Stimulated activated CD4-positive, alpha-beta T cell treated with anti-CD3 and anti-CD28 coated beads, TNF-alpha, amount 100 ng/mL, for 1 hour (primary cell): ENCODE data around the gene CACNA2D1.

Experiments
- DNase-seq, 3 donors: peaks; one replicate each; pipeline ENCODE4 v3.0.0-alpha.2; 2020; ENCODE audit warnings: low read depth in 3 of 3, low spot score in 1 of 3

Gene CACNA2D1

GRCh38 chr7:82126576-82126975 is 317.0 kb downstream of the CACNA2D1 start:
- DNase-seq: no peak

- DNase-seq: no peak
Measured at GRCh38 chr7:82124445-82124844, 319.1 kb downstream of the CACNA2D1 start.

DNA sequence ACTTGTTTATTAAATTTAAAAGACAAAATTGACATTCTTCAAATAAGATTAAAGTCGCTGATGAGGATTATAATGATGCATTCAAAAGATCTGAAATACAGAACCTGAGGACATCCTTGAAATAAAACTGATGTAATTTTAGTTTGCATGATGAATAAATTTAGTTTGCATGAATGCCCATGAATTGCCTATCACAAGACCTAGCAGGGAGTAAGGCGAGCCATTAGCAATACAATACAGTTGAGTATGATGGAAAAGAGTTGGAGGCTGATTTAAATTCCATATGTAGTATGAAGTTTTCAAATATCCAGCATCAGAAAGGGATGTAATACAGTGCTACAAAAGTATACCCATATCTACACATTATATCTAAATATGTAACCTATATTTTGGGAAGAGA is 321.3 kb downstream of the CACNA2D1 start:
- no peak for DNase-seq

GRCh38 chr7:82114237-82114636 is 329.3 kb downstream of the CACNA2D1 start:
- no peak for DNase-seq

GRCh38 chr7:82110146-82110840 is 333.3 kb downstream of the CACNA2D1 start:
- DNase-seq: no peak

DNA sequence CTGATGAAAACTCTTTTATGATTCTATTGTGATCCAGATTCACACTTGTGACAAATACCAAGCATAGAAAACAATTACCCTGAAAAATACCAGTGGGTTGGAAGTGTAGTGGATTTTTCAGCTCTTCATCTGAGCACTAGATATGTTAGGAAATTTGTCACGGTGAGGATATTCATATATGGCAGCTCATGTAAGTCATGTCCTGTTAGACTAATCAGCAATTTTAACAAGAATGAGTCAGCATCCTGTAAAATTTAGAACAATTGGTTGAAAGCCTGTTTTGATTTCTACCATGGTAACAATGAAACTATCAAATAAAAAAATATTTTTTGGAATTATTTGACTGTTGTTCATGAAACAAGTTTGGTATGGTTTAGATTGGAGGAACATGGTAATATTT is 334.3 kb downstream of the CACNA2D1 start:
- no peak for DNase-seq

DNA sequence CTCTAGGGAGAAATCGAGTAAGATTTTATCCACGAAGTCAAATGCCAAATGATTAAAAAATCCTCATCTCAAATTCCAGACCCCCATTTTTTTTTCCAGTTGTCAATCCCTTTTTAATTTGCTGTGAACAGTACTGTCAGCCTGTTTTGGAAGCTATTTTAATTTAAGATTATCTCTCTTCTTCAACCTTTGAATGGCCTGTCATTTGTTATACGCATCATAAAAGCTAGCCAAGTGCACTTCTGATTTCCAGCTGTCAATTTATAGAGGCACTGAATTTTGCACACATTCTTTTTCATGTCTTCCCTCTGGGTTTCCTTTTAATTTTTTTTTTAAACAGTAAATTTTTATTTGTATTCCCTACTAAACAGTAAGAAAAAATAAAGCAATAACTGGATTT is 337.4 kb downstream of the CACNA2D1 start:
- DNase-seq: no peak

DNA sequence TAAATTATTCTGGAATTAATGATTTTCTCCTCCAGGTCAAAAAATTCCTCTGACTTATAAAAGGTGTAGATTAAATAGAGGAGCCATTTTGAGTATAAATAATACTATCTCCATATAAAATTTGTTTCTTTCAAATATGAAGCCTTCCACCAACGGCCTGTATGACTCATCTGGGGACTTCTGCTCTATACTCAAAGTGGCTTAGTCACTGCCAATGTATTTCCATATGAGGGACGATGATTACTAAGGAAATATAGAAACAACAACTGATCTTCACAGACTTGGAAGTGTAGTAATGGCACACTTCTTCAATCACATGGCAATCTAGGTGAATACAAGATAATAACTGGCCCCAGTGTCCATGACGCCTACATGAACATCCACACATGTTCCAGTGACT is 338.1 kb downstream of the CACNA2D1 start:
- DNase-seq: no peak

DNA sequence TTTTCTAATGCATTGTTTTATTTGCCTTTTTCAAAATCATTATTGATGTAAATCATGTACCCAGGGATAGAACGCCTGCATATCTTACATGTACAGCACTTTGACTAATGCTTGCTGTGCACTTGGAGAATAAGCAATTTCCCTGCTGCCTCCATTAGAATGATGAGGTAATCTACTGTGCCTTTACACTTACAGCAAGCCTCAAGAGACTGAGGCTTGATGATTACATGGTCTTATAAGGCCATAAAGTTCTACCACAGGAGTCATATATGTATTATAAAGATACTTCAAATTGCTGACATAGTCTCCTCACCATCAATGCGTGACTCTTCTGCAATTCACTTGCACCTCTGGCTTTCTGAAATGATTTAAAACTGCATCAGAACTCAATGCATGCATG is 345.2 kb downstream of the CACNA2D1 start:
- no peak for DNase-seq

DNA sequence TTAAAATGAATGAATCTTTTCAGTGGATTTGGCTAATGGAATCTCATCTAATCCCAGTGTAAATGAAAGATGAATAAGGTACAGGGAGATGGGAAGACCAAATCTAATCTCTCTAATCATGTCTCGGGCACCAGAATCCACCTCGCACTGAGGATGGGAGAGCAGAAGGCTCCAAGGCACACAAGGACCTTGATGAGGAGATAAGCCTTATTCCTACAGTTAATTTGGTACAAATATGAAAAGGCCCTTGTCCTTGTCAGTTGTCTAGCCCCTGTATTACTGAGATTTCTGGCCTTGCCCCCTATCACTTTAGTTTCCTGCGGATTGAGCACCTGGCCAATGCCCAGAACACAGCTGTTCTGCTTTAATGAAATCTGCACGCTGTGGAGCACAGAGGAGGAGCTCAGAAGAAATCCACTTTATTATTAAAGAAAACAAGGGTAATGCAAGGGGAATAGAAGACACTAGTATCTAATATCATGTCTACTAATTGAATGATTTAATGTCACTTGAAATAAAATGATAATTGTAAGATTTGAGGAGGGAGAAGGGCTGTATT is 352.4 kb downstream of the CACNA2D1 start:
- no peak for DNase-seq

GRCh38 chr7:82087099-82087498 is 356.5 kb downstream of the CACNA2D1 start:
- DNase-seq: no peak

GRCh38 chr7:82085116-82085515 is 358.5 kb downstream of the CACNA2D1 start:
- no peak for DNase-seq

GRCh38 chr7:82081644-82082224 is 361.8 kb downstream of the CACNA2D1 start:
- DNase-seq: no peak

GRCh38 chr7:82080254-82080927 is 363.2 kb downstream of the CACNA2D1 start:
- no peak for DNase-seq

- DNase-seq: no peak
Measured at GRCh38 chr7:82079527-82079926, 364.1 kb downstream of the CACNA2D1 start.

- DNase-seq: no peak
Measured at GRCh38 chr7:82078807-82079206, 364.8 kb downstream of the CACNA2D1 start.

DNA sequence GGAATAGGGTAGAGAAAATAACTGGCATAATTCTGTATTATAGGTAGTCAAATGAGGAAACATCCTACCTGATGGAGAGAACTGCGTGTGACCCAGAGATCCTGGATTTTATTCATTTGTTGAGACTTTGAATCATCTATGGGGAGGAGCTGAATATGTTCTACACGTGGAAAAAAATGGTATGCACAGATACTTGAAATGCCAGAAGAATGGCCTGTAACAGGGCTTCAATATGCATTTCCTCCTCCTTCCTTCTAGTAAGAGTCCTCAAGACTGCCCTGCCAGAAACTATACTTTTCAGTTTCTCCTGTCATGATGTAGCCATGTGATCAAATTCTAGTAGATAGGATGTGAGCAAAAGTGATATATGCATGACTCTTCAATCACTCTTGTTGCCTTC is 372.1 kb downstream of the CACNA2D1 start:
- DNase-seq: no peak

- no peak for DNase-seq
Measured at GRCh38 chr7:82067628-82068264, 375.8 kb downstream of the CACNA2D1 start.

GRCh38 chr7:82057476-82057875 is 386.1 kb downstream of the CACNA2D1 start:
- no peak for DNase-seq

DNA sequence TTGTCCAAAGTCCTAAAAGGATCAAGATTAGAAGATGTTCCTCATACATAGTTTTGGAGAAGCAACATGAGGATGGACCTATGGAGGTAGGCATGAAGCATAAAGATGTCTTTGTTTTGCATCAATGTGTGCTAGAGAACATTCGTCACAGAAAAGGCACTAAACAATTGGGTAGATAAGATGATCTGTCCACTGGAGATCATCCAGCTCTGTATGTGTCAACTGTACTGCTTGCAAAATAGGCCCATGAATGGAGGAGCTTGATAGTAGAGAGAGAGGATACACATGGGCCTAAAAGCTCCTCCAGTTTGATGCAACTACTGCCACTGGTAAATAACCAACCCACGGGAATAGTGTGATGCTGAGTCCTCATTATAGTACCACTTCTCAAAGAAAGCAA is 387.3 kb downstream of the CACNA2D1 start:
- no peak for DNase-seq

GRCh38 chr7:82054544-82054943 is 389.0 kb downstream of the CACNA2D1 start:
- no peak for DNase-seq
